ENCODE data around the gene MMP14.
A peak's percentile ranks its signal among the peaks of the same experiment; 100 is the strongest.
"Not testable (repeated sequence)": the region's sequence is repeated elsewhere in the genome, so short reads cannot be mapped to it uniquely, and the experiment has no call there.

MMP14 gene

DNA sequence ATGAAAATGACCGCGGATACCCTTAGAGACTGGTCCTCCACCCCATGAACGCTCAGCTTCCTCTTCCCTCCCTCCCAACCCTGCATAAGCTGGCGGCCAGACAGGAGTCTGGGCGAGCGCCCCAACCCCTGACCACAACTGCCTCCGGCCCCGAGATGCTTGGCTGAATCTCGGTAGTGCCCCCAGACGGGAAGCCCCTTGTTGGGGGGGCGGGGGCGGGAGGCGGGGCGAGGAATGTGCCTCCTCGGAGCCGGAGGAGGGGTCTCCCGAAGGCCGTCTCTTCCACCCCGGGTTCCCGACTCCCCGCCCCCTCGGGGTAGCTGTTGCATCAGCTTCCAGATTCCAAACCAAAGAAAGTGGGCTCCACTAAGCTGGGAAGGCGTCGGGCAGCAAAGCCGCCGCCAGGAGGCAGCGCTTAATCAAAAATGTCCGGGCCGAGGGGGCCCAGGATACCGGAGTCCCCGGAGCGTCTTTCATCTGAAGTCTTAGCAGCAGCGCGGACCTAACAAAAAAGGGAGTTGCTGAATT is 13.8 kb upstream of the MMP14 start:
- DNase-seq (ENCODE audit: low spot score): peak; percentile 80

GRCh38 chr14:22824711-22825359 is 11.6 kb upstream of the MMP14 start:
- no peak for DNase-seq (ENCODE audit: low spot score)
- in situ Hi-C loops (cut with MboI; ENCODE audit: low sequenced_read_pairs, unreplicated experiment): no loop called here
- TF ChIP-seq, protein P1, sequence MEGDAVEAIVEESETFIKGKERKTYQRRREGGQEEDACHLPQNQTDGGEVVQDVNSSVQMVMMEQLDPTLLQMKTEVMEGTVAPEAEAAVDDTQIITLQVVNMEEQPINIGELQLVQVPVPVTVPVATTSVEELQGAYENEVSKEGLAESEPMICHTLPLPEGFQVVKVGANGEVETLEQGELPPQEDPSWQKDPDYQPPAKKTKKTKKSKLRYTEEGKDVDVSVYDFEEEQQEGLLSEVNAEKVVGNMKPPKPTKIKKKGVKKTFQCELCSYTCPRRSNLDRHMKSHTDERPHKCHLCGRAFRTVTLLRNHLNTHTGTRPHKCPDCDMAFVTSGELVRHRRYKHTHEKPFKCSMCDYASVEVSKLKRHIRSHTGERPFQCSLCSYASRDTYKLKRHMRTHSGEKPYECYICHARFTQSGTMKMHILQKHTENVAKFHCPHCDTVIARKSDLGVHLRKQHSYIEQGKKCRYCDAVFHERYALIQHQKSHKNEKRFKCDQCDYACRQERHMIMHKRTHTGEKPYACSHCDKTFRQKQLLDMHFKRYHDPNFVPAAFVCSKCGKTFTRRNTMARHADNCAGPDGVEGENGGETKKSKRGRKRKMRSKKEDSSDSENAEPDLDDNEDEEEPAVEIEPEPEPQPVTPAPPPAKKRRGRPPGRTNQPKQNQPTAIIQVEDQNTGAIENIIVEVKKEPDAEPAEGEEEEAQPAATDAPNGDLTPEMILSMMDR (IDR thresholded peaks at IDR 0.05; ENCODE audit: borderline replicate concordance, control extremely low read depth, extremely low read depth, insufficient read depth, missing control alignments): no peak

More for the DNA sequence above, 13.8 kb upstream of the MMP14 start:
- TF ChIP-seq, protein P1 (IDR thresholded peaks at IDR 0.05; ENCODE audit: borderline replicate concordance, control extremely low read depth, extremely low read depth, insufficient read depth, missing control alignments): peak; percentile 57
- in situ Hi-C loops (cut with MboI; ENCODE audit: low sequenced_read_pairs, unreplicated experiment): no loop called here

DNA sequence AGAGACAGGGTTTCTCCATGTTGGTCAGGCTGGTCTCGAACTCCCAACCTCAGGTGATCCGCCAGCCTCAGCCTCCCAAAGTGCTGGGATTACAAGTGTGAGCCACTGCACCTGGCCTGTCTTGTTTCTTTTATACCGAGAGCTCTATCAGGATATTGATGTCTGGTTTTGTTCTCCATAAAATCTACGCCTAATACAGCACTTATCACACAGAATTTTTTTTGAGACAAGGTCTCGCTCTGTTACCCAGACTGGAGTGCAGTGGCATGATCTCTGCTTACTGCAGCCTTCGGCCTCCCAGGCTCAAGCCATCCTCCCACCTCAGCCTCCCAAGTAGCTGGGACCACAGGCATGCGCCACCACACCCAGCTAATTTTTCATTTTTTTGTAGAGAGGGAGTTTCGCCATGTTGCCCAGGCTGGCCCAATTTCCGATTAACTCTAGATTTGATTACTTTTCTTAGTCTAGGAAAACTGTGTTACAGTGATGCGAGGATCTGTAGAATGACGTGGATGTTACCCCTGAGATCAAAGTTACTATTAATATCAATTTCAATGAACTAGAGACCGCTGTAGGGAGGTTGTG is 7.2 kb upstream of the MMP14 start:
- in situ Hi-C loops (cut with MboI; ENCODE audit: low sequenced_read_pairs, unreplicated experiment); DNase-seq (ENCODE audit: low spot score): not testable (repeated sequence)

DNA sequence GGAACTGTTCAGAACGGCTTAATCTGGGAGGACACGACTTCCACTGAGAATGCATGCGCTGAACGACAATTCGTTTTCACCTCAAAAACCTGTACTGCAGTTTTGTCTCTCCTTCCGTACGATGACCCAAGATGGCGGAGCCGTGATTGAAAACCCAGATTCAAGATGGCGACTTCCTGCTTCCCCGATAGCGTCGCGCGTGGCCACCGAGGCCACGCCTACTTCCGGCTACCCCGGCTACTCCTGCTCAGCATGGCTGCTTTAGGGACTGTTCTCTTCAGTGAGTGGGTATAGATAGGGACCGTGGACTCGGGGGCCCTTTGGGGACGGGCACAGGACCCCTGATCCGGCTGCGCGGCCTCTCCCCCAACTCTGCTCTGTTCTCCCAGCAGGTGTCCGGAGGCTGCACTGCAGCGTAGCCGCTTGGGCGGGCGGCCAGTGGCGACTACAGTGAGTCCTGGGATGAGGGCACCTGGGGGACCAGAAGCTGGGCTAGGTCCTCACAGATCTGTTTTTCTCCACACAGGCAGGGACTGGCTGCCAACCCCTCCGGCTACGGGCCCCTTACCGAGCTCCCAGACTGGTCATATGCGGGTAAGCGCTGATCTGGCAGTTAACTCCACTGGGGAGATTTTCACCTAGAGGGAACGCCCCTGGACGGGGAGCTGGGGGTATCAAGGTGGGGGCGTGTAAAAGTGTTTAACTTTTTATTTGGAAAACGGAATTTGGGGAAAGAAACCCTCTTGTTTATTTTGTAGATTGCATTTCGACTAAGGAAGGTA is 6.5 kb upstream of the MMP14 start, which contains the start of gene MRPL52:
MRPL52 (plus strand) TSS at position 227 of the 782 bp plus-strand sequence; CDS start at position 253, 26 bp downstream.
- peak; percentile 93 for DNase-seq (ENCODE audit: low spot score)
- TF ChIP-seq, protein P1 (IDR thresholded peaks at IDR 0.05; ENCODE audit: borderline replicate concordance, control extremely low read depth, extremely low read depth, insufficient read depth, missing control alignments): no peak
- in situ Hi-C loops (cut with MboI; ENCODE audit: low sequenced_read_pairs, unreplicated experiment): no loop called here

GRCh38 chr14:22830443-22831010 is 5.9 kb upstream of the MMP14 start:
- TF ChIP-seq, protein P1 (IDR thresholded peaks at IDR 0.05; ENCODE audit: borderline replicate concordance, control extremely low read depth, extremely low read depth, insufficient read depth, missing control alignments): no peak

GRCh38 chr14:22835505-22835904 is 880 bp upstream of the MMP14 start:
- no peak for DNase-seq (ENCODE audit: low spot score)
- in situ Hi-C loops (cut with MboI; ENCODE audit: low sequenced_read_pairs, unreplicated experiment): no loop called here
- TF ChIP-seq, protein P1 (IDR thresholded peaks at IDR 0.05; ENCODE audit: borderline replicate concordance, control extremely low read depth, extremely low read depth, insufficient read depth, missing control alignments): no peak

More at GRCh38 chr14:22830443-22831010, 5.9 kb upstream of the MMP14 start:
- no peak for DNase-seq (ENCODE audit: low spot score)
- in situ Hi-C loops (cut with MboI; ENCODE audit: low sequenced_read_pairs, unreplicated experiment): no loop called here

Measured in GM13976 (cell line).